IMR-90 (cell line): ENCODE data around the gene GAREM2. TPM values are rescaled to one million over a fixed set of nuclear protein-coding genes. Genes with fewer than 3 reads are reported as not detected.

Experiments
- ATAC-seq: fragments of 200-7000 bp; cut with Tn5 transposase; 2 replicates; pipeline ENCODE4 v1.9.1; 2020; ENCODE audit warnings: low read depth, mild to moderate bottlenecking, moderate library complexity
- BruUV-seq: library from RNA; stranded (reverse); fragments of 400-500 nt; replicated peaks from 2 replicates; lab custom pipeline; 2021; lab: Mats Ljungman, UMichigan
- CTCF ChIA-PET: fragments of 300-600 bp; formaldehyde crosslinking; extraction: SDS; loops from one replicate; lab custom pipeline; 2021; ENCODE audit warnings: antibody characterized with exemption; lab: Yijun Ruan, JAX
- POLR2A ChIA-PET: fragments of 300-600 bp; sonication (Branson Sonifier 250); formaldehyde crosslinking; loops from one replicate; lab custom pipeline; 2022; ENCODE audit warnings: antibody characterized with exemption; ENCODE audit not compliant: unreplicated experiment; lab: Charles Lee
- DNase-seq: peaks from one replicate; pipeline ENCODE4 v3.0.0; 2013
- H2AFZ ChIP-seq: replicated peaks from 2 replicates; pipeline ENCODE3; 2013; ENCODE audit warnings: low read length, mild to moderate bottlenecking; ENCODE audit not compliant: poor library complexity
- H2AK5ac ChIP-seq: 2 replicates; pipeline ENCODE4 v1.6.1; 2013; ENCODE audit warnings: low read depth, low read length, inconsistent platforms
- H2AK9ac ChIP-seq: replicated peaks from 2 replicates; pipeline ENCODE3; 2013; ENCODE audit warnings: mild to moderate bottlenecking, low read depth, low read length, moderate library complexity; ENCODE audit not compliant: poor library complexity
- H2BK120ac ChIP-seq: 2 replicates; pipeline ENCODE4 v1.6.1; 2013; ENCODE audit warnings: low read depth, low read length, inconsistent platforms
- H2BK15ac ChIP-seq: 3 replicates; pipeline ENCODE4 v1.6.1; 2013; ENCODE audit warnings: low read depth, low read length, inconsistent platforms
- H2BK20ac ChIP-seq: 2 replicates; pipeline ENCODE4 v1.6.1; 2013; ENCODE audit warnings: low read depth, mild to moderate bottlenecking, inconsistent platforms, low read length, moderate library complexity
- H2BK5ac ChIP-seq: 2 replicates; pipeline ENCODE4 v1.6.1; 2013; ENCODE audit warnings: mild to moderate bottlenecking, low read depth, low read length, inconsistent platforms; ENCODE audit not compliant: poor library complexity, severe bottlenecking
- H3K14ac ChIP-seq: replicated peaks from 2 replicates; pipeline ENCODE4 v1.6.1; 2013; ENCODE audit warnings: low read depth, low read length, inconsistent platforms
- H3K18ac ChIP-seq: 2 replicates; pipeline ENCODE4 v1.6.1; 2013; ENCODE audit warnings: low read depth, low read length, control low read depth
- H3K23ac ChIP-seq: 2 replicates; pipeline ENCODE4 v1.6.1; 2013; ENCODE audit warnings: low read depth, low read length, inconsistent platforms
- H3K27ac ChIP-seq: 2 replicates; pipeline ENCODE4 v1.5.1; 2013; ENCODE audit warnings: mild to moderate bottlenecking, control low read depth, low read length; ENCODE audit not compliant: insufficient read depth
- H3K27me3 ChIP-seq: 2 replicates; pipeline ENCODE4 v1.6.1; 2013; ENCODE audit warnings: low read length; ENCODE audit not compliant: control insufficient read depth, insufficient read depth
- H3K36me3 ChIP-seq: 2 replicates; pipeline ENCODE4 v1.6.1; 2013; ENCODE audit warnings: low read length, mixed read lengths; ENCODE audit not compliant: control insufficient read depth, insufficient read depth
- H3K4ac ChIP-seq: 2 replicates; pipeline ENCODE4 v1.6.1; 2013; ENCODE audit warnings: low read depth, low read length, inconsistent platforms
- H3K4me1 ChIP-seq: 2 replicates; pipeline ENCODE4 v1.6.1; 2013; ENCODE audit warnings: low read length, mixed read lengths; ENCODE audit not compliant: control insufficient read depth, insufficient read depth
- H3K4me2 ChIP-seq: 2 replicates; pipeline ENCODE4 v1.6.1; 2013; ENCODE audit warnings: low read depth, mild to moderate bottlenecking, control low read depth, low read length, moderate library complexity
- H3K4me3 ChIP-seq: 2 replicates; pipeline ENCODE4 v1.5.1; 2013; ENCODE audit warnings: low read depth, mild to moderate bottlenecking, control low read depth, low read length, moderate library complexity; ENCODE audit not compliant: insufficient read depth
- H3K56ac ChIP-seq: 2 replicates; pipeline ENCODE4 v1.6.1; 2013; ENCODE audit warnings: low read length, inconsistent platforms; ENCODE audit not compliant: insufficient read depth; ENCODE audit errors: extremely low read depth
- H3K79me1 ChIP-seq, 2 experiments: 2 replicates each; pipeline ENCODE4 v1.6.1; 2013; ENCODE audit warnings: low read length in 2 of 2, inconsistent platforms in 1 of 2, low read depth in 1 of 2
- H3K9ac ChIP-seq: 2 replicates; pipeline ENCODE4 v1.6.1; 2013; ENCODE audit warnings: low read depth, low read length, control low read depth
- H3K9me1 ChIP-seq: 2 replicates; pipeline ENCODE4 v1.6.1; 2013; ENCODE audit warnings: low read length, inconsistent platforms; ENCODE audit not compliant: insufficient read depth
- H3K9me3 ChIP-seq: 2 replicates; pipeline ENCODE4 v1.6.1; 2013; ENCODE audit warnings: low read length; ENCODE audit not compliant: control insufficient read depth, insufficient read depth
- H4K20me1 ChIP-seq: 2 replicates; pipeline ENCODE4 v1.6.1; 2013; ENCODE audit warnings: low read length, inconsistent platforms; ENCODE audit not compliant: insufficient read depth
- H4K5ac ChIP-seq: 2 replicates; pipeline ENCODE4 v1.6.1; 2013; ENCODE audit warnings: mild to moderate bottlenecking, low read depth, low read length, control low read depth
- H4K8ac ChIP-seq, 2 experiments: 2 replicates each; pipeline ENCODE4 v1.6.1; 2013; ENCODE audit warnings: low read depth in 2 of 2, low read length in 2 of 2, control low read depth in 1 of 2, inconsistent platforms in 1 of 2
- H4K91ac ChIP-seq: 2 replicates; pipeline ENCODE4 v1.6.1; 2013; ENCODE audit warnings: low read depth, low read length, inconsistent platforms; ENCODE audit not compliant: insufficient read depth
- BHLHE40 ChIP-seq: fragments of 150-350 bp; IDR thresholded peaks from 2 replicates; pipeline ENCODE4 v1.6.1; 2016; ENCODE audit warnings: mild to moderate bottlenecking, low read depth, low read length
- CEBPB ChIP-seq: IDR thresholded peaks from 2 replicates; pipeline ENCODE4 v1.6.1; 2012; ENCODE audit warnings: low read depth, low read length, improper control_type of control experiment
- CHD1 ChIP-seq: IDR thresholded peaks from 2 replicates; pipeline ENCODE4 v1.6.1; 2012; ENCODE audit warnings: low read depth, low read length, improper control_type of control experiment
- CTCF ChIP-seq: conservative IDR thresholded peaks from 2 replicates; pipeline ENCODE4 v1.5.1; 2012; ENCODE audit warnings: mild to moderate bottlenecking, low read depth, low read length, improper control_type of control experiment
- ELK1 ChIP-seq: fragments of 150-350 bp; IDR thresholded peaks from 2 replicates; pipeline ENCODE4 v1.6.1; 2016; ENCODE audit warnings: low read depth, mild to moderate bottlenecking, low read length, moderate library complexity, borderline replicate concordance
- FOS ChIP-seq: fragments of 150-350 bp; IDR thresholded peaks from 2 replicates; pipeline ENCODE4 v1.6.1; 2016; ENCODE audit warnings: low read depth, low read length
- MAFK ChIP-seq: IDR thresholded peaks from 2 replicates; pipeline ENCODE4 v1.6.1; 2012; ENCODE audit warnings: low read depth, low read length, improper control_type of control experiment
- MAZ ChIP-seq: IDR thresholded peaks from 2 replicates; pipeline ENCODE4 v1.6.1; 2012; ENCODE audit warnings: low read depth, mild to moderate bottlenecking, low read length, improper control_type of control experiment, moderate library complexity, borderline replicate concordance
- MXI1 ChIP-seq: IDR thresholded peaks from 2 replicates; pipeline ENCODE4 v1.6.1; 2012; ENCODE audit warnings: low read depth, mild to moderate bottlenecking, low read length, moderate library complexity, borderline replicate concordance
- NFE2L2 ChIP-seq: fragments of 150-350 bp; IDR thresholded peaks from 2 replicates; pipeline ENCODE4 v1.6.1; 2016; ENCODE audit warnings: low read depth, mild to moderate bottlenecking, low read length
- POLR2A ChIP-seq: IDR thresholded peaks from 2 replicates; pipeline ENCODE4 v1.6.1; 2012; ENCODE audit warnings: mild to moderate bottlenecking, low read depth, low read length
- RAD21 ChIP-seq: IDR thresholded peaks from 2 replicates; pipeline ENCODE4 v1.6.1; 2012; ENCODE audit warnings: low read length, improper control_type of control experiment
- RCOR1 ChIP-seq: IDR thresholded peaks from 2 replicates; pipeline ENCODE4 v1.6.1; 2012; ENCODE audit warnings: mild to moderate bottlenecking, low read length, improper control_type of control experiment; ENCODE audit not compliant: insufficient replicate concordance
- RFX5 ChIP-seq: IDR thresholded peaks from 2 replicates; pipeline ENCODE4 v1.8.0; 2012; ENCODE audit warnings: low read depth, mild to moderate bottlenecking, low read length, moderate library complexity
- SMC3 ChIP-seq: fragments of 150-350 bp; IDR thresholded peaks from 2 replicates; pipeline ENCODE4 v1.6.1; 2016; ENCODE audit warnings: low read depth, mild to moderate bottlenecking, antibody characterized with exemption, low read length, moderate library complexity
- USF2 ChIP-seq: fragments of 150-350 bp; IDR thresholded peaks from 2 replicates; pipeline ENCODE4 v1.6.1; 2017; ENCODE audit warnings: mild to moderate bottlenecking, antibody characterized with exemption, low read length, low read depth
- WGBS, 2 experiments: methylation state at CpG; one replicate each; pipeline versions ENCODE4 v1.1.5 to v1.1.7; 2013; ENCODE audit warnings: missing lambda C conversion rate in 2 of 2; ENCODE audit not compliant: insufficient read length in 1 of 2; ENCODE audit errors: extremely low coverage in 2 of 2; 5-methylcytosine and 5-hydroxymethylcytosine counted together
- dilution Hi-C: fragments of 300-500 bp; cut with HindIII; formaldehyde crosslinking; loops from one replicate; pipeline ENCODE4 v1.14.3; 2018; ENCODE audit warnings: low sequenced_read_pairs; ENCODE audit not compliant: unreplicated experiment
- in situ Hi-C: fragments of 300-500 bp; cut with MboI; formaldehyde crosslinking; loops from 3 replicates; pipeline ENCODE4 v1.14.3; 2019; ENCODE audit warnings: low sequenced_read_pairs, inconsistent platforms, mixed read lengths
- intact Hi-C: fragments of 100-400 bp; cut with micrococcal nuclease; formaldehyde crosslinking; loops from 2 replicates; pipeline ENCODE4 v1.10.0; 2022
- polyA plus RNA-seq, 3 experiments: library from polyadenylated mRNA; depleted of rRNA; stranded (reverse); fragments of >200 nt; gene quantifications; 2 replicates each; pipeline ENCODE4 v1.2.3, GENCODE V29; 2012; ENCODE audit warnings: low replicate concordance in 1 of 3
- total RNA-seq: library from RNA; depleted of rRNA; stranded (reverse); fragments of >200 nt; gene quantifications from 2 replicates; pipeline ENCODE4 v1.2.3, GENCODE V29; 2012

GAREM2 gene
- total and polyA plus RNA-seq, 2 of the 4 experiments (the other 2 are of a cell fraction): 0.36 to 1.8 TPM

GRCh38 chr2:26130763-26131162, 42.1 kb upstream of the GAREM2 start:
- dilution Hi-C loops: no loop called here
- H4K5ac ChIP-seq: no peak overlapping the region
- POLR2A ChIA-PET: no interaction called here
- intact Hi-C loops: no loop called here
- H2BK20ac ChIP-seq: no peak overlapping the region
- no peak for ATAC-seq
- no peak overlapping the region for H4K8ac ChIP-seq
- peaks cover 4% of the 10 kb centered on the region; the same call in 1 of the 2 replicates for H3K9me1 ChIP-seq
- peaks cover 11% of the 10 kb centered on the region for H3K36me3 ChIP-seq
- H2AK5ac ChIP-seq: no peak overlapping the region
- H3K4me1 ChIP-seq: no peaks in the 10 kb centered on the region
- no peak overlapping the region for H2BK5ac ChIP-seq
- no peak overlapping the region for H3K4me3 ChIP-seq
- no peaks in the 10 kb centered on the region for H3K27me3 ChIP-seq
- no peak overlapping the region for H3K56ac ChIP-seq
- WGBS, 2 experiments: no CpG with 5 or more reads among the region's 3 CpGs
- H3K9ac ChIP-seq: no peak overlapping the region
- TF ChIP-seq SMC3 (no peak), NFE2L2 (no peak), POLR2A (no peak), MAZ (no peak), CHD1 (no peak), FOS (no peak), RCOR1 (no peak), MXI1 (no peak), USF2 (no peak), ELK1 (no peak), CTCF (no peak), CEBPB (no peak), BHLHE40 (no peak), MAFK (no peak), RFX5 (no peak), RAD21 (no peak)
- no TSS peak for BruUV-seq
- H4K91ac ChIP-seq: no peak overlapping the region
- no peak overlapping the region for H2BK120ac ChIP-seq
- H2AK9ac ChIP-seq: no peak overlapping the region
- H3K18ac ChIP-seq: no peak overlapping the region
- no peak overlapping the region for H2BK15ac ChIP-seq
- no peak overlapping the region for H3K14ac ChIP-seq
- H3K23ac ChIP-seq: no peak overlapping the region
- H3K4me2 ChIP-seq: no peak overlapping the region
- CTCF ChIA-PET: no interaction called here
- no peak overlapping the region for H3K4ac ChIP-seq
- H2AFZ ChIP-seq: no peak overlapping the region
- DNase-seq: no peak
- peaks cover 10% of the 10 kb centered on the region; the same call in 1 of the 2 replicates for H4K20me1 ChIP-seq
- H3K9me3 ChIP-seq: no peaks in the 10 kb centered on the region
- no peak overlapping the region for H3K27ac ChIP-seq
- peaks cover 20 to 30% of the 10 kb centered on the region in 2 experiments for H3K79me1 ChIP-seq
- in situ Hi-C loops: no loop called here
